A673 (cell line): Measurements from ENCODE around the gene BCL2A1.

Source experiments
- CTCF ChIP-seq: fragments of 300-800, 200-600 bp; sonication (generic); conservative IDR thresholded peaks from 2 replicates; pipeline ENCODE4 v1.5.1; 2017; ENCODE audit warnings: low read depth, mild to moderate bottlenecking, antibody characterized with exemption, low read length, moderate library complexity, mixed read lengths
- EZH2 ChIP-seq: fragments of 200-600 bp; sonication (generic); IDR thresholded peaks from 2 replicates; pipeline ENCODE4 v1.6.1; 2017; ENCODE audit warnings: borderline replicate concordance, low read depth, mild to moderate bottlenecking, mixed read lengths, antibody characterized with exemption, low read length; ENCODE audit not compliant: poor library complexity, severe bottlenecking

- no peak for TF ChIP-seq CTCF
- no peak for TF ChIP-seq EZH2
Measured at GRCh38 chr15:79957741-79958140, 13.3 kb downstream of the BCL2A1 start.
